ENCODE measurements around the gene DIMT1. TPM values are rescaled to one million over a fixed set of nuclear protein-coding genes. Genes with fewer than 3 reads are reported as not detected.
A peak's percentile ranks its signal among the peaks of the same experiment; 100 is the strongest.

DIMT1 gene
- polyA plus RNA-seq, 3 donors: 32.1 to 35.4 (median 35.2) TPM

GRCh38 chr5:62385131-62385530 lies 18.6 kb downstream of the DIMT1 start:
- DNase-seq (ENCODE audit: extremely low read depth in 1 of 11, low read depth in 9 of 11, low spot score in 4 of 11): no peak

- DNase-seq (ENCODE audit: extremely low read depth in 1 of 11, low read depth in 9 of 11, low spot score in 4 of 11): no peak
Observed at GRCh38 chr5:62376064-62376463, 27.6 kb downstream of the DIMT1 start.

- no peak for DNase-seq (ENCODE audit: extremely low read depth in 1 of 11, low read depth in 9 of 11, low spot score in 4 of 11)
Observed at GRCh38 chr5:62375627-62376026, 28.1 kb downstream of the DIMT1 start.

- DNase-seq (ENCODE audit: extremely low read depth in 1 of 11, low read depth in 9 of 11, low spot score in 4 of 11): no peak
Observed at GRCh38 chr5:62374090-62374489, 29.6 kb downstream of the DIMT1 start.

- no peak for DNase-seq (ENCODE audit: extremely low read depth in 1 of 11, low read depth in 9 of 11, low spot score in 4 of 11)
Observed at GRCh38 chr5:62373382-62373781, 30.3 kb downstream of the DIMT1 start.

GRCh38 chr5:62372600-62372999 lies 31.1 kb downstream of the DIMT1 start:
- no peak for DNase-seq (ENCODE audit: extremely low read depth in 1 of 11, low read depth in 9 of 11, low spot score in 4 of 11)

GRCh38 chr5:62371409-62371808 lies 32.3 kb downstream of the DIMT1 start:
- DNase-seq (ENCODE audit: extremely low read depth in 1 of 11, low read depth in 9 of 11, low spot score in 4 of 11): no peak

GRCh38 chr5:62369039-62369438 lies 34.7 kb downstream of the DIMT1 start:
- no peak for DNase-seq (ENCODE audit: extremely low read depth in 1 of 11, low read depth in 9 of 11, low spot score in 4 of 11)

GRCh38 chr5:62362701-62363100 lies 41.0 kb downstream of the DIMT1 start:
- no peak for DNase-seq (ENCODE audit: extremely low read depth in 1 of 11, low read depth in 9 of 11, low spot score in 4 of 11)

- DNase-seq (ENCODE audit: extremely low read depth in 1 of 11, low read depth in 9 of 11, low spot score in 4 of 11): peak in 9 of 11 donors; percentile 8 to 40 (median 27)
Observed at GRCh38 chr5:62354028-62354874, 49.5 kb downstream of the DIMT1 start.

- DNase-seq (ENCODE audit: extremely low read depth in 1 of 11, low read depth in 9 of 11, low spot score in 4 of 11): no peak
Observed at GRCh38 chr5:62348723-62349481, 54.8 kb downstream of the DIMT1 start.

GRCh38 chr5:62347928-62348327 lies 55.8 kb downstream of the DIMT1 start:
- no peak for DNase-seq (ENCODE audit: extremely low read depth in 1 of 11, low read depth in 9 of 11, low spot score in 4 of 11)

GRCh38 chr5:62346748-62347147 lies 57.0 kb downstream of the DIMT1 start:
- DNase-seq (ENCODE audit: extremely low read depth in 1 of 11, low read depth in 9 of 11, low spot score in 4 of 11): no peak

GRCh38 chr5:62343428-62343827 lies 60.3 kb downstream of the DIMT1 start:
- no peak for DNase-seq (ENCODE audit: extremely low read depth in 1 of 11, low read depth in 9 of 11, low spot score in 4 of 11)

- no peak for DNase-seq (ENCODE audit: extremely low read depth in 1 of 11, low read depth in 9 of 11, low spot score in 4 of 11)
Observed at GRCh38 chr5:62342476-62342837, 61.2 kb downstream of the DIMT1 start.

- DNase-seq (ENCODE audit: extremely low read depth in 1 of 11, low read depth in 9 of 11, low spot score in 4 of 11): no peak
Observed at GRCh38 chr5:62341783-62342475, 61.8 kb downstream of the DIMT1 start.

GRCh38 chr5:62340979-62341378 lies 62.7 kb downstream of the DIMT1 start:
- DNase-seq (ENCODE audit: extremely low read depth in 1 of 11, low read depth in 9 of 11, low spot score in 4 of 11): no peak

- no peak for DNase-seq (ENCODE audit: extremely low read depth in 1 of 11, low read depth in 9 of 11, low spot score in 4 of 11)
Observed at GRCh38 chr5:62340392-62340791, 63.3 kb downstream of the DIMT1 start.

Measured in renal cortex interstitium (tissue), 11 donors.